ENCODE results near the gene ZNF117. TPM values are rescaled to one million over a fixed set of nuclear protein-coding genes. Genes with fewer than 3 reads are reported as not detected.
"Not testable (repeated sequence)": the region's sequence is repeated elsewhere in the genome, so short reads cannot be mapped to it uniquely, and the experiment has no call there.

ZNF117 gene
- total RNA-seq, 4 donors from 2014 or later, result 0.78 to 1.9 (median 1.1) TPM

DNA sequence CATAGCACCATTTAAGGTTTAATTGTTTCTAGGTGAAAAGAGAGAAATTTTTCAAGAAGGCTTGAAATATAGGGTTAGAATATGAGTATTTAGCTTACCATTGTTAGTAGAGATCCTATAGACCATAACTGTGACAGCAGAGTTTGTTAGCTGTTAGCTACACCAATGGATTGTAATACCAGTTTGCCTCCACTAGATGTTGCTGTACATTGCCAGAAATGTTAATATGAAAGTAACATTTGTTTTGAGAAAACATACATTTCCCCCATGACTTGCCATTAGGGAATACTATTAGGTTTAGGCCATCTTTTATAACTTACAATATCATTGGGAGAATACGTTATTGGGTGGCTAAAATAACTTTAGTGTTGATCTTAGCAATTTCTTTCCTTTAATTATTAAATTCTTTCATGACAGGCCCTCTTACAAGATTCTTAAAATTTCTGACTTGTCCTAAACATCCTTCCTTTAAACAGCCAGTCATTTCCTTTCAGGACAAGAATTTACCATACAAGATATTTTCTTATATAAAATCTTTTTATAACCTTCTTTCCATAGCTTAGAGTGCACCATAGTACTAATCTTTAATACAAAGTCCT lies 39.5 kb downstream of the ZNF117 start:
- peaks cover 0 to 15% (median 11%) of the 10 kb centered on the region in 3 donors for H3K27me3 ChIP-seq
- no peak for TF ChIP-seq POLR2A (IDR thresholded peaks at IDR 0.05)
- TF ChIP-seq, protein P1, sequence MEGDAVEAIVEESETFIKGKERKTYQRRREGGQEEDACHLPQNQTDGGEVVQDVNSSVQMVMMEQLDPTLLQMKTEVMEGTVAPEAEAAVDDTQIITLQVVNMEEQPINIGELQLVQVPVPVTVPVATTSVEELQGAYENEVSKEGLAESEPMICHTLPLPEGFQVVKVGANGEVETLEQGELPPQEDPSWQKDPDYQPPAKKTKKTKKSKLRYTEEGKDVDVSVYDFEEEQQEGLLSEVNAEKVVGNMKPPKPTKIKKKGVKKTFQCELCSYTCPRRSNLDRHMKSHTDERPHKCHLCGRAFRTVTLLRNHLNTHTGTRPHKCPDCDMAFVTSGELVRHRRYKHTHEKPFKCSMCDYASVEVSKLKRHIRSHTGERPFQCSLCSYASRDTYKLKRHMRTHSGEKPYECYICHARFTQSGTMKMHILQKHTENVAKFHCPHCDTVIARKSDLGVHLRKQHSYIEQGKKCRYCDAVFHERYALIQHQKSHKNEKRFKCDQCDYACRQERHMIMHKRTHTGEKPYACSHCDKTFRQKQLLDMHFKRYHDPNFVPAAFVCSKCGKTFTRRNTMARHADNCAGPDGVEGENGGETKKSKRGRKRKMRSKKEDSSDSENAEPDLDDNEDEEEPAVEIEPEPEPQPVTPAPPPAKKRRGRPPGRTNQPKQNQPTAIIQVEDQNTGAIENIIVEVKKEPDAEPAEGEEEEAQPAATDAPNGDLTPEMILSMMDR (IDR thresholded peaks at IDR 0.05 in 4 of 5, conservative IDR thresholded peaks at IDR 0.05 in 1 of 5), result peak; percentile 67 to 95 (median 76)
- peak overlapping the region in 1 of 4 donors; percentile 14 for H3K4me3 ChIP-seq
- ATAC-seq (peak; percentile 75 to 82), DNase-seq (no peak)
- in situ Hi-C loops (cut with MboI; ENCODE audit: low sequenced_read_pairs in 4 of 4), result loop anchor here in 2 of 4 donors (5.0 to 10.0 kb wide), 2 partner anchors 356 to 363 kb away; no protein-coding TSS in a partner anchor
- intact Hi-C loops (cut with DNase I; ENCODE audit: low total_unique reads), result loop anchor here (10.0 kb wide), 2 partner anchors 113 to 263 kb away; no protein-coding TSS in a partner anchor
- peak overlapping the region in 2 of 4 donors; percentile 40 to 77 for H3K27ac ChIP-seq
- H3K4me1 ChIP-seq, result peaks cover 8 to 11% of the 10 kb centered on the region in 2 donors
- no peaks in the 10 kb centered on the region for H3K9me3 ChIP-seq
- H3K36me3 ChIP-seq, result no peaks in the 10 kb centered on the region

DNA sequence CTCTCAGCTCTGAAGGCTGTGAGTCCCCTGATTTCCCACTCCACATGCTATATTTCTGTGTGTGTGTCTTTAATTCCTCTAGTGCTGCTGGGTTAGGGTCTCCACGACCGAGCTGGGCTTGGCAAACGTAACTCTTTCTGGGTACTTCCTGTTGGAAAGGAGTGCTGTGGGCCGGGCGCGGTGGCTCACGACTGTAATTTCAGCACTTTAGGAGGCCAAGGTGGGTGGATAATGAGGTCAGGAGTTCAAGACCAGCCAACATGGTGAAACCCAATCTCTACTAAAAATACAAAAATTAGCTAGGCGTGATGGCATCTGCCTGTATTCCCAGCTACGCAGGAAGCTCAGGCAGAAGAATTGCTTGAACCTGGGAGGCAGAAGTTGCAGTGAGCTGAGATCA lies 40.2 kb downstream of the ZNF117 start:
- intact Hi-C loops (cut with DNase I; ENCODE audit: low total_unique reads) (loop anchor here (10.0 kb wide), 2 partner anchors 114 to 264 kb away; no protein-coding TSS in a partner anchor), in situ Hi-C loops (cut with MboI; ENCODE audit: low sequenced_read_pairs in 4 of 4) (loop anchor here in 2 of 4 donors (5.0 to 10.0 kb wide), 2 partner anchors 357 to 364 kb away; no protein-coding TSS in a partner anchor)
- H3K27me3 ChIP-seq, result peaks cover 0 to 17% (median 11%) of the 10 kb centered on the region in 3 donors
- H3K27ac ChIP-seq, result peak overlapping the region in 2 of 4 donors; percentile 40 to 77
- peak; percentile 39 to 45 for ATAC-seq
- H3K36me3 ChIP-seq, H3K9me3 ChIP-seq: not testable (repeated sequence)
- peak; percentile 2 to 26 for DNase-seq
- peaks cover 8 to 11% of the 10 kb centered on the region in 2 donors for H3K4me1 ChIP-seq
- H3K4me3 ChIP-seq, result peak overlapping the region in 1 of 4 donors; percentile 14

DNA sequence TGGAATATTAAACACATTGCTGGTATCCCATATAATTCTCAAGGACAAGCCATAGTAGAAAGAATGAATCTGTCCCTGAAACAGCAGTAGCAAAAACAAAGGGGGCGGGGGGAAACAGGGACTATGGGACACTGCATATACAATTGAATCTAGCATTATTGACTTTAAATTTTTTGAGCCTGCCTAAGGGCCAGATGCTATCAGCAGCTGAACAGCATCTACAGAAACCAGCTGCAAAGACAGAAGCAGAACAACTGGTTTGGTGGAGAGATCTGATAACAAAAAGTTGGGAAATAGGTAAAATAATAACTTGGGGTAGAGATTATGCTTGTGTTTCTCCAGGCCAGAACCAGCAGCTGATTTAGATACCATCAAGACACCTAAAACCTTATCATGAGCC lies 42.1 kb downstream of the ZNF117 start:
- H3K36me3 ChIP-seq; H3K27ac ChIP-seq; H3K9me3 ChIP-seq; H3K4me3 ChIP-seq; ATAC-seq; DNase-seq; intact Hi-C loops (cut with DNase I; ENCODE audit: low total_unique reads): not testable (repeated sequence)
- Histone ChIP-seq H3K27me3 (peaks cover 3 to 17% (median 11%) of the 10 kb centered on the region in 3 donors), H3K4me1 (peaks cover 8 to 11% of the 10 kb centered on the region in 2 donors)
- in situ Hi-C loops (cut with MboI; ENCODE audit: low sequenced_read_pairs in 4 of 4), result loop anchor here in 1 of 4 donors (10.0 kb wide), 1 partner anchor 356 kb away; no protein-coding TSS in a partner anchor

DNA sequence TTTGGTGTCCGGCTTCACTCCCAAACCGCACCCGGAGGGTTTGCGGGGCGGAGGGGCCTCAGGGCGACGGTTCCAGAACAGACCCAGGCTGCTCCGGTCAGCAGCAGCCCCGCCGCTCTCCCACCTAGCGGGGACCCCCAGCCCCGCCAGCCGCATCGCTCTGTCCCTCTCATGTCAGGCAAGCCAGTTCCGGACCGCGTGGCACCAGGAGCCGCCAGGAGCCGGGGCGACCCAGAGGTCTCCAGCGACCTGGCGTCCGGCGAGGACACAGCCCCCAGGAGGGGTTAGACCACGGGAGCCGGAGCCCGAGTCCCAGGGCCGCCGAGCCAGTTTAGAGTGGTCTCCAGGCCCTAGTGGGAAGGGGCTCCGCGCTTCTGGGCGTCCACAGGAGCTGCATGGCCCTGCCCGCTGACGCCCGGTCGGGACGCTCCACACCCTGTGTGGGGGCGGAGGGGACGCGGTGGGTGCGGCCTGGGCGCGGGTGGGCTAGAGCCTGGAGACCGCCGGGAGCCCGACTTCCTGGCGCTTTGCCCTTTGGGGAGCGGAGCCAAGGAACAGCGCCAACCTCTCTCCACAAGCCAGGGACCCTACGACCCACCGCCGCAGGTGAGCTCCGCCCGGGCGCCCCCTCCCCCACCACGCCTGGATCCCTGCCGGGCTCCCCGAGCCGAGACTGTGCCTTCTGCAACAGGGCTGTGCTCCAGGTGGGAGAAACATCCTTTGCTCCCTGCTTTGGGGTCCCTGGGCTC lies 43.4 kb downstream of the ZNF117 start:
- DNase-seq (no peak), ATAC-seq (peak in 1 of 2 donors; percentile 46)
- H3K4me1 ChIP-seq, result peaks cover 8 to 11% of the 10 kb centered on the region in 2 donors
- H3K36me3 ChIP-seq, result no peaks in the 10 kb centered on the region
- intact Hi-C loops (cut with DNase I; ENCODE audit: low total_unique reads), result no loop called here
- H3K9me3 ChIP-seq, result no peaks in the 10 kb centered on the region
- TF ChIP-seq, protein P1 (IDR thresholded peaks at IDR 0.05 in 4 of 5, conservative IDR thresholded peaks at IDR 0.05 in 1 of 5), result no peak
- no peak for TF ChIP-seq POLR2A (IDR thresholded peaks at IDR 0.05)
- H3K4me3 ChIP-seq, result peak overlapping the region; percentile 52 to 64 (median 58)
- in situ Hi-C loops (cut with MboI; ENCODE audit: low sequenced_read_pairs in 4 of 4), result loop anchor here in 1 of 4 donors (10.0 kb wide), 1 partner anchor 357 kb away; no protein-coding TSS in a partner anchor
- H3K27ac ChIP-seq, result no peak overlapping the region
- H3K27me3 ChIP-seq, result peaks cover 7 to 20% (median 11%) of the 10 kb centered on the region in 3 donors

DNA sequence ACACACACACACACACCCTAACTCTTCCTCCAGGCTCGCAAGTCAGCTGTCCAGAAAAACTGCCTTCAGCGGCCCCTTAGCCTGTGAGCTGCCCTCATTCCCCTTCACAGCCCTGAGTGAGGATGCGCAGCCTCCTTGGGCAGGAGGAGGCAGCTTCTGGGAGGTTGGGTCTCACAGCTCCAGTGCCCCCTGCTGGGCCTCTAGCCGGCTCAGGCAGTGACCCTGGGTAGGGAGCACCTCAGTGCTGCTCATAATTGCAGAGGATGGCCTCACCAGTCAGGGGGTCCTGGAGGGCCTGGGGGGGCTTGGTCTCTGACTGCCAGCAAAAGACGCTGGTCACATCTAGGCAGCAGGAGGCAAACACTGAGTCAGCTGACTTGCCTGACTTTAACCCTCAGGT lies 44.1 kb downstream of the ZNF117 start:
- Histone ChIP-seq H3K36me3 (no peaks in the 10 kb centered on the region), H3K4me3 (peak overlapping the region in 3 of 4 donors; percentile 57 to 64 (median 59)), H3K27ac (no peak overlapping the region), H3K4me1 (peaks cover 8 to 11% of the 10 kb centered on the region in 2 donors), H3K27me3 (peaks cover 7 to 20% (median 11%) of the 10 kb centered on the region in 3 donors), H3K9me3 (no peaks in the 10 kb centered on the region)
- no peak for DNase-seq
- in situ Hi-C loops (cut with MboI; ENCODE audit: low sequenced_read_pairs in 4 of 4) (loop anchor here in 1 of 4 donors (10.0 kb wide), 1 partner anchor 358 kb away; no protein-coding TSS in a partner anchor), intact Hi-C loops (cut with DNase I; ENCODE audit: low total_unique reads) (no loop called here)
- ATAC-seq, result no peak
- TF ChIP-seq, protein P1 (IDR thresholded peaks at IDR 0.05 in 4 of 5, conservative IDR thresholded peaks at IDR 0.05 in 1 of 5), result peak in 1 of 5 experiments; percentile 14
- TF ChIP-seq POLR2A (IDR thresholded peaks at IDR 0.05), result no peak

All from gastrocnemius medialis (tissue), 4 donors.